Fibroblast of pulmonary artery (primary cell): ENCODE measurements around the gene SLC26A11.

Experiments used
- DNase-seq: peaks from one replicate; pipeline ENCODE4 v3.0.0-alpha.2; 2010; ENCODE audit warnings: low read depth
- H3K4me3 ChIP-seq: replicated peaks from 2 replicates; pipeline ENCODE4 v1.5.1; 2011; ENCODE audit warnings: low read depth, mild to moderate bottlenecking, control low read depth, low read length, moderate library complexity
- TF ChIP-seq, protein P1 (sequence below): IDR thresholded peaks from 2 replicates; pipeline ENCODE4 v1.5.1; 2011; ENCODE audit warnings: mild to moderate bottlenecking, control low read depth, low read length, inconsistent platforms; ENCODE audit errors: missing control alignments

SLC26A11 gene

GRCh38 chr17:80287806-80288567 is 67.8 kb downstream of the SLC26A11 start:
- no peak for DNase-seq
- no peak overlapping the region for H3K4me3 ChIP-seq
- TF ChIP-seq, protein P1, sequence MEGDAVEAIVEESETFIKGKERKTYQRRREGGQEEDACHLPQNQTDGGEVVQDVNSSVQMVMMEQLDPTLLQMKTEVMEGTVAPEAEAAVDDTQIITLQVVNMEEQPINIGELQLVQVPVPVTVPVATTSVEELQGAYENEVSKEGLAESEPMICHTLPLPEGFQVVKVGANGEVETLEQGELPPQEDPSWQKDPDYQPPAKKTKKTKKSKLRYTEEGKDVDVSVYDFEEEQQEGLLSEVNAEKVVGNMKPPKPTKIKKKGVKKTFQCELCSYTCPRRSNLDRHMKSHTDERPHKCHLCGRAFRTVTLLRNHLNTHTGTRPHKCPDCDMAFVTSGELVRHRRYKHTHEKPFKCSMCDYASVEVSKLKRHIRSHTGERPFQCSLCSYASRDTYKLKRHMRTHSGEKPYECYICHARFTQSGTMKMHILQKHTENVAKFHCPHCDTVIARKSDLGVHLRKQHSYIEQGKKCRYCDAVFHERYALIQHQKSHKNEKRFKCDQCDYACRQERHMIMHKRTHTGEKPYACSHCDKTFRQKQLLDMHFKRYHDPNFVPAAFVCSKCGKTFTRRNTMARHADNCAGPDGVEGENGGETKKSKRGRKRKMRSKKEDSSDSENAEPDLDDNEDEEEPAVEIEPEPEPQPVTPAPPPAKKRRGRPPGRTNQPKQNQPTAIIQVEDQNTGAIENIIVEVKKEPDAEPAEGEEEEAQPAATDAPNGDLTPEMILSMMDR, result no peak

- TF ChIP-seq, protein P1, result no peak
- no peak overlapping the region for H3K4me3 ChIP-seq
- DNase-seq, result no peak
These were observed 69.4 kb downstream of the SLC26A11 start for GRCh38 chr17:80289616-80290015.

DNA sequence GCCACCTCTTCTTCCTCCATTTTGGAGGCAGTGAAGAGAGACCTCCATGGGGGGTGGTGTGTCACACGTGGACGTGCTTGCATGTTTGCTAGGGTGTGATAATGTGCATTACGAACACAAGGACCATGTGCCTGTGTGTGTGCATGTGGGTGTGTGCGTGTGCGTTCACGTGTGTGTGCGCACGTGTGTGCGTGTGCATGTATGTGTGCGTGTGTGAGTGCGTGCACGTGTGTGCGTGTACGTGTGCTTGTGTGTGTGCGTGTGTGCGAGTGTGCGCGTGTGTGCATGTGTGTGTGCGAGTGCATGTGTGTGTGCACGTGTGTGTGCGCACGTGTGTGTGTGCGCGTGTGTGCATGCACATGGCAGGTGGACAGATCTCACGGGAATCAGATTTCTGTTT is 69.9 kb downstream of the SLC26A11 start:
- H3K4me3 ChIP-seq, result no peak overlapping the region
- TF ChIP-seq, protein P1, result no peak
- no peak for DNase-seq

- H3K4me3 ChIP-seq, result no peak overlapping the region
- TF ChIP-seq, protein P1, result no peak
- no peak for DNase-seq
These were observed 71.0 kb downstream of the SLC26A11 start for GRCh38 chr17:80291260-80291659.

GRCh38 chr17:80291691-80292487 is 71.7 kb downstream of the SLC26A11 start:
- DNase-seq, result no peak
- TF ChIP-seq, protein P1, result no peak
- H3K4me3 ChIP-seq, result no peak overlapping the region

DNA sequence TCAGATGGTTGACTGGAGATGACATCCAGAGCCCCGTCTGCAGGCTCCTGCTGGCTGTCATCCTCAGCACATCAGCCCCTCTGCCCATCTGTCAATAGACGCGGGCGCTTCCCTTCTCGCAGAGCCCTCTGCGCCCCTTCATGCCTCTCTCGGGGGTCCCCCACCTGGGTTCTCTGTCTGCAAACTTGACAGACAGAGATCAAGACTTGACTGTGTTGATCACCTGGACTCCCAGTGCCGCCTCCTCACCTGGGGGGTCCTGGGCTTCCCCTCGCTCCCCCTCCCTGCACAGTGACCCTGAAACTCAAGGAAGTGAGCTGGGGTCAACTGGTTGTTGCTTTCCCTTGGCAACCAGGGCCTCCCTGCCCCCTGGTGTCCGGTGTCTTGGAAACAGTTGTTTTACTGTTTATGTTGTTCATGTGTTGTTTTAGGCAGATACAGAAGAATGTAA is 72.3 kb downstream of the SLC26A11 start:
- TF ChIP-seq, protein P1, result peak; percentile 5
- DNase-seq, result no peak
- no peak overlapping the region for H3K4me3 ChIP-seq
